Karpas-422 (cell line): ENCODE results near the gene ITPR1. TPM values are rescaled to one million over a fixed set of nuclear protein-coding genes. Genes with fewer than 3 reads are reported as not detected.

ENCODE experiments used
- DNase-seq: peaks from one replicate; pipeline ENCODE4 v3.0.0-alpha.2; 2015
- H2AFZ ChIP-seq: fragments of 200-600 bp; sonication (generic); 2 replicates; pipeline ENCODE4 v1.6.1; 2014; ENCODE audit warnings: antibody characterized with exemption, low read length, mixed read lengths
- H3K27ac ChIP-seq: fragments of 200-600 bp; sonication (generic); 2 replicates; pipeline ENCODE4 v1.5.1; 2014; ENCODE audit warnings: mild to moderate bottlenecking, low read length, moderate library complexity
- H3K27me3 ChIP-seq: fragments of 200-600 bp; sonication (generic); 2 replicates; pipeline ENCODE4 v1.6.1; 2014; ENCODE audit warnings: low read length, mixed read lengths
- H3K36me3 ChIP-seq: fragments of 200-600 bp; sonication (generic); 2 replicates; pipeline ENCODE4 v1.6.1; 2014; ENCODE audit warnings: low read length, mixed read lengths; ENCODE audit not compliant: insufficient read depth
- H3K4me1 ChIP-seq: fragments of 200-600 bp; sonication (generic); 2 replicates; pipeline ENCODE4 v1.6.1; 2014; ENCODE audit warnings: mild to moderate bottlenecking, low read length, mixed read lengths
- H3K4me2 ChIP-seq: fragments of 200-600 bp; sonication (generic); 2 replicates; pipeline ENCODE4 v1.6.1; 2014; ENCODE audit warnings: low read length, low read depth, mild to moderate bottlenecking; ENCODE audit not compliant: poor library complexity, severe bottlenecking
- H3K4me3 ChIP-seq: fragments of 200-600 bp; sonication (generic); 2 replicates; pipeline ENCODE4 v1.5.1; 2014; ENCODE audit warnings: mild to moderate bottlenecking, antibody characterized with exemption, low read length, mixed read lengths
- H3K79me2 ChIP-seq: fragments of 200-600 bp; sonication (generic); 2 replicates; pipeline ENCODE4 v1.6.1; 2014; ENCODE audit warnings: mild to moderate bottlenecking, low read length, mixed read lengths
- H3K9ac ChIP-seq: fragments of 200-600 bp; sonication (generic); 2 replicates; pipeline ENCODE4 v1.6.0; 2014; ENCODE audit warnings: low read length
- H3K9me2 ChIP-seq: fragments of 200-600 bp; sonication (generic), shearing (Covaris generic); replicated peaks from 2 replicates; pipeline ENCODE4 v1.6.0; 2014; ENCODE audit warnings: mild to moderate bottlenecking, low read length, moderate library complexity; ENCODE audit not compliant: insufficient read depth
- H3K9me3 ChIP-seq: fragments of 300-700, 200-600 bp; sonication (generic); 2 replicates; pipeline ENCODE4 v1.6.1; 2014; ENCODE audit warnings: low read length, mixed read lengths
- H4K20me1 ChIP-seq: fragments of 200-600 bp; sonication (generic); 2 replicates; pipeline ENCODE4 v1.6.1; 2014; ENCODE audit warnings: mild to moderate bottlenecking, antibody characterized with exemption, low read length, low read depth; ENCODE audit not compliant: insufficient read depth
- total RNA-seq: library from RNA; depleted of rRNA; stranded (reverse); fragments of >200 nt; shearing (Covaris generic); gene quantifications from 2 replicates; pipeline ENCODE4 v1.2.3, GENCODE V29; 2014; ENCODE audit warnings: low replicate concordance

ITPR1 gene
- total RNA-seq, 1 experiment from 2014 or later, result 18.2 TPM

DNA sequence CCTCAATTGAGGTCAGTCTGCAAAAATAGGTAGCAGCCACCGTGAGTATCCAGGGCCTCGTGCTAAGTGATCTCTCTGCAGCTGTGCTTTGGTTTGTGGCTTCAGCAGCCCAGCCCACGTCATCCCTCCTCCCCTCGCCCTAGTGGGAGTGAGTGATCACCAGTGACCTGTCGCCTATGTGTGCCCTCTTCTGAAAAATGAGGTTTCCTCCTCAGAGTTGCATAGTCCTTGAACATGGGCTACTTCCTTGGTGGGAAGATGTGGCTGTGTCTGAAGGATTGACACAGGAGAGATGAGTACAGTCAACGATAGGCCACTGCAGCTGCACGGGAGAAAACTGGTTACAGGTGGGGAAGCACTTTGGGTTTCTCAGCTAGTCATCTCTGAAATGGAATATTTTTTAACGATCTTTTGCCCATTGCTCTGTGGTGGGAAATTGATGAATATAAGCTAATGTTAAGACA is 341.3 kb downstream of the ITPR1 start:
- Histone ChIP-seq H2AFZ (no peak overlapping the region), H3K9me3 (no peaks in the 10 kb centered on the region), H3K4me1 (peaks cover 12% of the 10 kb centered on the region), H3K36me3 (no peaks in the 10 kb centered on the region), H4K20me1 (peaks cover 4% of the 10 kb centered on the region; the same call in 1 of the 2 replicates), H3K27ac (no peak overlapping the region), H3K9me2 (no peaks in the 10 kb centered on the region), H3K79me2 (no peaks in the 10 kb centered on the region), H3K4me3 (no peak overlapping the region), H3K4me2 (no peak overlapping the region), H3K9ac (no peak overlapping the region), H3K27me3 (no peaks in the 10 kb centered on the region)
- no peak for DNase-seq

GRCh38 chr3:4835616-4836043 is 342.5 kb downstream of the ITPR1 start:
- DNase-seq, result no peak
- Histone ChIP-seq H3K9me2 (no peaks in the 10 kb centered on the region), H3K4me1 (peaks cover 9% of the 10 kb centered on the region), H3K36me3 (no peaks in the 10 kb centered on the region), H3K9me3 (no peaks in the 10 kb centered on the region), H3K4me2 (no peak overlapping the region), H3K27ac (no peak overlapping the region), H4K20me1 (peaks cover 5% of the 10 kb centered on the region; the same call in 1 of the 2 replicates), H2AFZ (no peak overlapping the region), H3K9ac (no peak overlapping the region), H3K79me2 (no peaks in the 10 kb centered on the region), H3K27me3 (no peaks in the 10 kb centered on the region), H3K4me3 (no peak overlapping the region)

GRCh38 chr3:4836516-4836915 is 343.4 kb downstream of the ITPR1 start:
- Histone ChIP-seq H3K9me3 (no peaks in the 10 kb centered on the region), H4K20me1 (0 out of 2 replicates have a peak, but pooled peaks cover 5% of the 10 kb centered on the region), H3K9me2 (no peaks in the 10 kb centered on the region), H3K4me2 (no peak overlapping the region), H3K4me3 (no peak overlapping the region), H3K36me3 (no peaks in the 10 kb centered on the region), H2AFZ (no peak overlapping the region), H3K79me2 (no peaks in the 10 kb centered on the region), H3K4me1 (0 out of 2 replicates have a peak, but pooled peaks cover under 1% of the 10 kb centered on the region), H3K9ac (no peak overlapping the region), H3K27me3 (no peaks in the 10 kb centered on the region), H3K27ac (no peak overlapping the region)
- DNase-seq, result no peak

GRCh38 chr3:4837374-4837930 is 344.3 kb downstream of the ITPR1 start:
- Histone ChIP-seq H3K27me3 (no peaks in the 10 kb centered on the region), H3K36me3 (no peaks in the 10 kb centered on the region), H3K9me2 (no peaks in the 10 kb centered on the region), H3K9ac (no peak overlapping the region), H3K4me2 (no peak overlapping the region), H4K20me1 (0 out of 2 replicates have a peak, but pooled peaks cover 5% of the 10 kb centered on the region), H3K4me3 (no peak overlapping the region), H2AFZ (no peak overlapping the region), H3K79me2 (no peaks in the 10 kb centered on the region), H3K4me1 (no peaks in the 10 kb centered on the region), H3K9me3 (no peaks in the 10 kb centered on the region), H3K27ac (no peak overlapping the region)
- DNase-seq, result no peak

DNA sequence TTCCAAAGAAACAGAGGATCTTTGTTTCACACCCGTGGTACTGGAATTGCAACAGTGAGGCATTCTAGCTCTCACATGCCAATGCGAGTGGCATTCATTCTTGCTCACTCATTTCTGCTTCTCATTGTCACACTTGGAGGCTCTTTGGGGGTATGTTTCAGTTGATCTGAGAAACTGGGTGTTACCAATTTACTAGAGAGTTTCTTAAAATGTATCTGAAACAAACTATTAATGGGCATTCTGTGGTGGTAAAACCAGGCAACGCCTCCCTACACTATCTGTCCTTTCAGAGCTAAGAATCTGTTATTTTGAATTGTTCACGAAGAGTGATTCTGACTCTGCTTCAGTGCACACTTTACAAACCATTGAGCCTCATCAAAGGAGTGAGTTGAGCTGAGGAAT is 345.5 kb downstream of the ITPR1 start:
- Histone ChIP-seq H4K20me1 (0 out of 2 replicates have a peak, but pooled peaks cover 5% of the 10 kb centered on the region), H3K9me3 (no peaks in the 10 kb centered on the region), H3K9ac (no peak overlapping the region), H3K79me2 (no peaks in the 10 kb centered on the region), H3K36me3 (no peaks in the 10 kb centered on the region), H3K4me3 (no peak overlapping the region), H3K27ac (no peak overlapping the region), H3K27me3 (no peaks in the 10 kb centered on the region), H3K4me2 (no peak overlapping the region), H3K9me2 (no peaks in the 10 kb centered on the region), H2AFZ (no peak overlapping the region), H3K4me1 (no peaks in the 10 kb centered on the region)
- DNase-seq, result no peak

DNA sequence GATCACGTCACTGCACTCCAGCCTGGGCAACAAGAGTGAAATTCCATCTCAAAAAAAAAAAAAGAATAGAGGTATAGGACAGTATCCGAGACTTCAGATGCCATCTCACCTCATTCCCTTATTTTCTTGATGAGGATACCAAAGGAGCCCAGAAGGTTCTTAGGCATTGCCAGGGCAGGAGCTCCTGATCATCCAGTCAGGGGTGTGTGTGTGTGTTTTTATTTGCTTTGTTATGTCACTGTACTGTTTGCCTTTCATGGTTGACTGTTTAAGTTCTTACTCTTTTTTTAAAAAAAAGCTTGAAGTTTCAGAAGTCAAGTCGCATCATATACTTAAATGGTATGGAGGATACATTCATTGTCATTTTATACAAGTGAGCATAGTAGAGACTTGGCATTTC is 346.1 kb downstream of the ITPR1 start:
- Histone ChIP-seq H3K9me3 (no peaks in the 10 kb centered on the region), H3K4me3 (no peak overlapping the region), H3K4me1 (no peaks in the 10 kb centered on the region), H2AFZ (no peak overlapping the region), H3K79me2 (no peaks in the 10 kb centered on the region), H3K9me2 (no peaks in the 10 kb centered on the region), H3K9ac (no peak overlapping the region), H4K20me1 (0 out of 2 replicates have a peak, but pooled peaks cover 5% of the 10 kb centered on the region), H3K27ac (no peak overlapping the region), H3K27me3 (no peaks in the 10 kb centered on the region), H3K4me2 (no peak overlapping the region), H3K36me3 (no peaks in the 10 kb centered on the region)
- DNase-seq, result no peak

DNA sequence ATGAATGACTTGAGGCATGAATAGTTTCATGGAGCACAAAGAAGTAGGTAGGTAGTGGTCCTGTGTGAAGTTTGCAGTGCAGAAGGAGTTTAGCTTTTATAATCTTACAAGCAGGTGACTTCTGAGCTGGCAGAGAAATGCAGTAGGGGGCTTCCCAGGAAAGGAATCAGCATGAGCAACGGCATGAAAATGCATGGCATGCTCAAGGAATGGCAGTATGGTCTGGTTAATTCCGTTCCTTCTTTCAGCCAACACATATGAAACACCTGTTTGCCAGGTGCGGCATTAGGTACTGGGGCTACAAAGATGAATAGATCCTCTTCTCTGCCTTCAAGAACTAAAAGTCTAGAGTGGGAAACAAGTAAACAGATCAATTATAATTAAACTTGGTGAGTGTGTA is 348.1 kb downstream of the ITPR1 start:
- H3K79me2 ChIP-seq, result no peaks in the 10 kb centered on the region
- no peaks in the 10 kb centered on the region for H3K9me3 ChIP-seq
- no peak overlapping the region for H3K9ac ChIP-seq
- H3K9me2 ChIP-seq, result no peaks in the 10 kb centered on the region
- H2AFZ ChIP-seq, result no peak overlapping the region
- no peak overlapping the region for H3K4me2 ChIP-seq
- H3K27ac ChIP-seq, result no peak overlapping the region
- H4K20me1 ChIP-seq, result 0 out of 2 replicates have a peak, but pooled peaks cover 5% of the 10 kb centered on the region
- DNase-seq, result no peak
- H3K27me3 ChIP-seq, result no peaks in the 10 kb centered on the region
- H3K36me3 ChIP-seq, result no peaks in the 10 kb centered on the region
- H3K4me3 ChIP-seq, result no peak overlapping the region
- H3K4me1 ChIP-seq, result no peaks in the 10 kb centered on the region

DNA sequence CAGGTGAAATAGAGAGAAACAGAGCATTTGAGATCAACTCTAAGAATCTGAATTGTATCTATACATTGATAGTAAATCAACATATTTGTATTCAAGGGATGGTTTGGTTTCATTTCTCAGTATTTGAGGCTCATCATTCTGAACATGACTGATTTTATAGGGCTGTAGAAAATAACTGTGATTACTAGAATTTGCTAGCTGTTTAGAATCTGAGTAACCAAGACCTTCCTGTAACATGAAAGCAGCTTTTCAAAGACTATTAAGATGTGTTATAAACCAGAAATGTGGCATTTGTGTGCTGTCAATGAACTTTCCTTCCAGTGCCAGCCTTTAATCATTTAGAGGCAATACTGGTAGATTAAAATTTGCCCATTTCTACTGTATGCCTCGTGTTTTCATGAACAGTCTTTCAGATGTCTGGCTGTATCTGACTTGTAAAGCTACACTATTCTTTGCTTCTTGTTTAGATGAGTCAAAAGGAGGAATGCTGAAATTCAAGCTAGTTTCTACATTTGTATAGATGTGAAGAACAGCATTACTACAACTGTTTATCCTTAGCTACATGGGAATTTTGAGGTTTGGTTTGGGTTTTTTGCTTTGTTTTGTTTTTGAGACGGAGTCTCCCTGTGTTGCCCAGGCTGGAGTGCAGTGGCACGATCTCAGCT is 348.8 kb downstream of the ITPR1 start:
- Histone ChIP-seq H3K9me2 (no peaks in the 10 kb centered on the region), H4K20me1 (0 out of 2 replicates have a peak, but pooled peaks cover 5% of the 10 kb centered on the region), H3K9me3 (no peaks in the 10 kb centered on the region), H3K27me3 (no peaks in the 10 kb centered on the region), H3K4me1 (no peaks in the 10 kb centered on the region), H3K4me3 (no peak overlapping the region), H2AFZ (no peak overlapping the region), H3K4me2 (no peak overlapping the region), H3K79me2 (no peaks in the 10 kb centered on the region), H3K27ac (no peak overlapping the region), H3K36me3 (no peaks in the 10 kb centered on the region), H3K9ac (no peak overlapping the region)
- DNase-seq, result no peak
